Astrocyte of the cerebellum (primary cell): ENCODE results near the gene GAGE12H.
"Not testable (repeated sequence)": the region's sequence is repeated elsewhere in the genome, so short reads cannot be mapped to it uniquely, and the experiment has no call there.

Experiments
- DNase-seq: peaks from one replicate; pipeline ENCODE4 v3.0.0-alpha.2; 2011; ENCODE audit warnings: low read depth
- H3K4me3 ChIP-seq: 2 replicates; pipeline ENCODE4 v1.5.1; 2011; ENCODE audit warnings: mild to moderate bottlenecking, low read depth, low read length, moderate library complexity
- in situ Hi-C: cut with HindIII; loops from 2 replicates; pipeline ENCODE4 v1.10.0; 2017; ENCODE audit warnings: low sequenced_read_pairs

GAGE12H gene, protein sequence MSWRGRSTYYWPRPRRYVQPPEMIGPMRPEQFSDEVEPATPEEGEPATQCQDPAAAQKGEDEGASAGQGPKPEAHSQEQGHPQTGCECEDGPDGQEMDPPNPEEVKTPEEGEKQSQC

DNA sequence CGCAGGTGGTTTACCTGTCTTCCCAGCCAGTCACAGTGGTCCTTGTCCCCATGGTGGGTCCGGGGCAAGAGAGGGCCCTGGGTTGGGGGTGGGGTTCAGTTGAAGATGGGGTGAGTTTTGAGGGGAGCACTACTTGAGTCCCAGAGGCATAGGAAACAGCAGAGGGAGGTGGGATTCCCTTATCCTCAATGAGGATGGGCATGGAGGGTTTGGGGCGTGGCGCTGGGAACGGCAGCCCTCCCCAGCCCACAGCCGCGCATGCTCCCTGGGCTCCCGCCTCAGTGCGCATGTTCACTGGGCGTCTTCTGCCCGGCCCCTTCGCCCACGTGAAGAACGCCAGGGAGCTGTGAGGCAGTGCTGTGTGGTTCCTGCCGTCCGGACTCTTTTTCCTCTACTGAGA lies at the start of gene GAGE12H:
Gene GAGE12H (plus strand): TSS at position 301 of the 400 bp plus-strand sequence. CDS start 1,155 bp downstream, outside the sequence.
- DNase-seq, in situ Hi-C loops, H3K4me3 ChIP-seq: not testable (repeated sequence)

DNA sequence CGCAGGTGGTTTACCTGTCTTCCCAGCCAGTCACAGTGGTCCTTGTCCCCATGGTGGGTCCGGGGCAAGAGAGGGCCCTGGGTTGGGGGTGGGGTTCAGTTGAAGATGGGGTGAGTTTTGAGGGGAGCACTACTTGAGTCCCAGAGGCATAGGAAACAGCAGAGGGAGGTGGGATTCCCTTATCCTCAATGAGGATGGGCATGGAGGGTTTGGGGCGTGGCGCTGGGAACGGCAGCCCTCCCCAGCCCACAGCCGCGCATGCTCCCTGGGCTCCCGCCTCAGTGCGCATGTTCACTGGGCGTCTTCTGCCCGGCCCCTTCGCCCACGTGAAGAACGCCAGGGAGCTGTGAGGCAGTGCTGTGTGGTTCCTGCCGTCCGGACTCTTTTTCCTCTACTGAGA lies 47.9 kb upstream of the GAGE12H start, which contains the start of gene GAGE12C:
Gene GAGE12C (plus strand): TSS at position 301 of the 400 bp plus-strand sequence. CDS start 1,155 bp downstream, outside the sequence.
- DNase-seq, in situ Hi-C loops: not testable (repeated sequence)

DNA sequence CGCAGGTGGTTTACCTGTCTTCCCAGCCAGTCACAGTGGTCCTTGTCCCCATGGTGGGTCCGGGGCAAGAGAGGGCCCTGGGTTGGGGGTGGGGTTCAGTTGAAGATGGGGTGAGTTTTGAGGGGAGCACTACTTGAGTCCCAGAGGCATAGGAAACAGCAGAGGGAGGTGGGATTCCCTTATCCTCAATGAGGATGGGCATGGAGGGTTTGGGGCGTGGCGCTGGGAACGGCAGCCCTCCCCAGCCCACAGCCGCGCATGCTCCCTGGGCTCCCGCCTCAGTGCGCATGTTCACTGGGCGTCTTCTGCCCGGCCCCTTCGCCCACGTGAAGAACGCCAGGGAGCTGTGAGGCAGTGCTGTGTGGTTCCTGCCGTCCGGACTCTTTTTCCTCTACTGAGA lies 38.3 kb upstream of the GAGE12H start, which contains the start of gene GAGE12D:
Gene GAGE12D (plus strand): TSS at position 301 of the 400 bp plus-strand sequence. CDS start 1,155 bp downstream, outside the sequence.
- DNase-seq, H3K4me3 ChIP-seq, in situ Hi-C loops: not testable (repeated sequence)

More for the DNA sequence above, 47.9 kb upstream of the GAGE12H start, which contains the start of gene GAGE12C:
- H3K4me3 ChIP-seq: not testable (repeated sequence)

DNA sequence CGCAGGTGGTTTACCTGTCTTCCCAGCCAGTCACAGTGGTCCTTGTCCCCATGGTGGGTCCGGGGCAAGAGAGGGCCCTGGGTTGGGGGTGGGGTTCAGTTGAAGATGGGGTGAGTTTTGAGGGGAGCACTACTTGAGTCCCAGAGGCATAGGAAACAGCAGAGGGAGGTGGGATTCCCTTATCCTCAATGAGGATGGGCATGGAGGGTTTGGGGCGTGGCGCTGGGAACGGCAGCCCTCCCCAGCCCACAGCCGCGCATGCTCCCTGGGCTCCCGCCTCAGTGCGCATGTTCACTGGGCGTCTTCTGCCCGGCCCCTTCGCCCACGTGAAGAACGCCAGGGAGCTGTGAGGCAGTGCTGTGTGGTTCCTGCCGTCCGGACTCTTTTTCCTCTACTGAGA lies 28.8 kb upstream of the GAGE12H start, which contains the start of gene GAGE12E:
Gene GAGE12E (plus strand): TSS at position 301 of the 400 bp plus-strand sequence. CDS start 1,155 bp downstream, outside the sequence.
- DNase-seq, H3K4me3 ChIP-seq, in situ Hi-C loops: not testable (repeated sequence)

DNA sequence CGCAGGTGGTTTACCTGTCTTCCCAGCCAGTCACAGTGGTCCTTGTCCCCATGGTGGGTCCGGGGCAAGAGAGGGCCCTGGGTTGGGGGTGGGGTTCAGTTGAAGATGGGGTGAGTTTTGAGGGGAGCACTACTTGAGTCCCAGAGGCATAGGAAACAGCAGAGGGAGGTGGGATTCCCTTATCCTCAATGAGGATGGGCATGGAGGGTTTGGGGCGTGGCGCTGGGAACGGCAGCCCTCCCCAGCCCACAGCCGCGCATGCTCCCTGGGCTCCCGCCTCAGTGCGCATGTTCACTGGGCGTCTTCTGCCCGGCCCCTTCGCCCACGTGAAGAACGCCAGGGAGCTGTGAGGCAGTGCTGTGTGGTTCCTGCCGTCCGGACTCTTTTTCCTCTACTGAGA lies 19.2 kb upstream of the GAGE12H start, which contains the start of gene GAGE12F:
Gene GAGE12F (plus strand): TSS at position 301 of the 400 bp plus-strand sequence. CDS start 1,155 bp downstream, outside the sequence.
- H3K4me3 ChIP-seq, DNase-seq, in situ Hi-C loops: not testable (repeated sequence)

DNA sequence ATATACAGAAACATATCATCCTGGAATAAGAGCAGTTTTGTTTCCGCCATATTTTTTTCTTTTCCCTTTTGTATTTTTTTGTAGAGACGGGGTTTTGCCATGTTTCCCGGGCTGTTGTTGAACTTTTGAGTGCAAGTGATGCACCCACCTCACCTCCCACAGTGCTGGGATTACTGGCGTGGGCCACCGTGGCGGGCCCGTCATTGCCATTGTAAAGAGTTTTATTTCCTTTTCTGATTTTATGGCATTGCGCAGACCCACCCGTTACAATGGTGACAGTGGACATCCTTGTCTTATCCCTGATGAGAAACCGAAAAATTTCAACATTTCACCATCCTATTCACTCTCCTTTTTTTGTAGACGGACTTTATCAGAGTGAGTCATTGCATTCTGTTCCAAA lies 11.0 kb upstream of the GAGE12H start:
- in situ Hi-C loops, H3K4me3 ChIP-seq, DNase-seq: not testable (repeated sequence)

DNA sequence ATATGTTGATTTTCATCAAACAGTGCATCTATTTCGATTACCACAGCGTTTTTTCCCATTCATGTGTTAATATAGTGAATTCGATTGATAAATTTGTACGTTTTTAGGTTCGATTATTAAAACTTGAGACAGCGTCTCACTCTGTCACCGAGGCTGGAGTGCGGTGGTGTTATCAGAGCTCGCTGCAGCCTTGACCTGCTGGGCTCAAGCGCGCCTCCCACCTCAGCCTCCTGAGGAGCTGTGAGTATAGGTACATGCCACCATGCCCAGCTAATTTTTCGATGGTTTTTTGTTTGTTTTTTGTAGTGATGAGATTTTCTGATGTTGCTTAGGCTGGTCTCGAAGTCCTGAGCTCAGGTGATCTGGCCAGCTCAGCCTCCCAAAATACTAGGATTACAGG lies 10.6 kb upstream of the GAGE12H start:
- DNase-seq, in situ Hi-C loops: not testable (repeated sequence)

DNA sequence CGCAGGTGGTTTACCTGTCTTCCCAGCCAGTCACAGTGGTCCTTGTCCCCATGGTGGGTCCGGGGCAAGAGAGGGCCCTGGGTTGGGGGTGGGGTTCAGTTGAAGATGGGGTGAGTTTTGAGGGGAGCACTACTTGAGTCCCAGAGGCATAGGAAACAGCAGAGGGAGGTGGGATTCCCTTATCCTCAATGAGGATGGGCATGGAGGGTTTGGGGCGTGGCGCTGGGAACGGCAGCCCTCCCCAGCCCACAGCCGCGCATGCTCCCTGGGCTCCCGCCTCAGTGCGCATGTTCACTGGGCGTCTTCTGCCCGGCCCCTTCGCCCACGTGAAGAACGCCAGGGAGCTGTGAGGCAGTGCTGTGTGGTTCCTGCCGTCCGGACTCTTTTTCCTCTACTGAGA lies 9.6 kb upstream of the GAGE12H start, which contains the start of gene GAGE12G:
Gene GAGE12G (plus strand): TSS at position 301 of the 400 bp plus-strand sequence. CDS start 1,155 bp downstream, outside the sequence.
- DNase-seq, H3K4me3 ChIP-seq, in situ Hi-C loops: not testable (repeated sequence)

More for the DNA sequence above, 10.6 kb upstream of the GAGE12H start:
- not testable (repeated sequence) for H3K4me3 ChIP-seq

DNA sequence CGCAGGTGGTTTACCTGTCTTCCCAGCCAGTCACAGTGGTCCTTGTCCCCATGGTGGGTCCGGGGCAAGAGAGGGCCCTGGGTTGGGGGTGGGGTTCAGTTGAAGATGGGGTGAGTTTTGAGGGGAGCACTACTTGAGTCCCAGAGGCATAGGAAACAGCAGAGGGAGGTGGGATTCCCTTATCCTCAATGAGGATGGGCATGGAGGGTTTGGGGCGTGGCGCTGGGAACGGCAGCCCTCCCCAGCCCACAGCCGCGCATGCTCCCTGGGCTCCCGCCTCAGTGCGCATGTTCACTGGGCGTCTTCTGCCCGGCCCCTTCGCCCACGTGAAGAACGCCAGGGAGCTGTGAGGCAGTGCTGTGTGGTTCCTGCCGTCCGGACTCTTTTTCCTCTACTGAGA lies 9.4 kb downstream of the GAGE12H start, which contains the start of gene GAGE2A:
Gene GAGE2A (plus strand): TSS at position 301 of the 400 bp plus-strand sequence. CDS start 1,155 bp downstream, outside the sequence.
- DNase-seq, in situ Hi-C loops, H3K4me3 ChIP-seq: not testable (repeated sequence)

DNA sequence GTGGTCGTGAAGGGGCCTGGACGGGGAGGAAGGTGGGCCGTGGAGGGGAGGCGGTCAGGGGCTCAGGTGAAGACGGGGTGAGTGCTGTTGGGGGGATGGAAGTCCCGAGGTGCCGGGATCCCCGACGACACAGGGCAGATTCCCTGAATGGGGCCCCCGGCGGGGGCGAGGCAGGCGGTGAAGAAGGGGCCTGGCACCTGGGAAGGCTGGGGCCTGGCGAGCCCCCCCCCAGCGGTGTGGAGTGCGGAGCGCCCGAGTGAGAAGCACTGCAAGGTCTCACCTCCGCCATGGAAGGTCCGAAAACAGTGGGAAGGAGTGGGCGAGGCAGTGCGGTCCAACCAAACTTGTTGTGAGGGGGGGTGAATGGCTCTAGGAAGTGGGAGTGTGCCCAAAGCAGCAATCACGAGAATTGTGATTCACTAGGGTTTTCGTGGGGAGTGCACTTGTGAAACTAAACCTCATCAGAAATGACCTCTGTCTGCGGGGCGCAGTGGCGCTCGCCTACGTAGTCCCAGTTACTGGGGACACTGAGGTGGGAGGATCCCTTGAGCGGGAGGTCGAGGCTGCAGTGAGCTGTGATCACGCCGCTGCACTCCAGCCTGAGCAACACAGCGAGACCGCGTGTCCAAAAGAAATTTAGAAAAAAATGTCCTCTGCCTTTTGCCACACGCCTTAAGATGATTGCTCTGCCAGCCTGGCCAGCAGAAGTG lies 10.2 kb downstream of the GAGE12H start:
- DNase-seq, in situ Hi-C loops, H3K4me3 ChIP-seq: not testable (repeated sequence)

DNA sequence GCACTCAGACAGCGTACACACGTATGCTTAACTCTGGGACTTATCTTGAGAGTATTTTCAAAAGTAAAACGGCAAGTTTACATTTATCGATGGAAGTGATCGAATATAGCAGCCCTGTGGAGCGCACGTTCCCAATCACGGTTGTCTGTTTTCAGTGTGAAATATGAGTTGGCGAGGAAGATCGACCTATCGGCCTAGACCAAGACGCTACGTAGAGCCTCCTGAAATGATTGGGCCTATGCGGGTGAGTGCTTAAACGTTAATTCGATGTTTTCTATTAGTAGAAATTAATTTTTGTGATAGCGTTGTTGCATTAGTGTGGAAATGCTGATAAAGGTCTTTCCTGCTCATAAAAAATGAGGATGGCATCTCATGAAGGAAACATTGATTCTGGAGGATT lies 10.7 kb downstream of the GAGE12H start:
- in situ Hi-C loops, DNase-seq: not testable (repeated sequence)

DNA sequence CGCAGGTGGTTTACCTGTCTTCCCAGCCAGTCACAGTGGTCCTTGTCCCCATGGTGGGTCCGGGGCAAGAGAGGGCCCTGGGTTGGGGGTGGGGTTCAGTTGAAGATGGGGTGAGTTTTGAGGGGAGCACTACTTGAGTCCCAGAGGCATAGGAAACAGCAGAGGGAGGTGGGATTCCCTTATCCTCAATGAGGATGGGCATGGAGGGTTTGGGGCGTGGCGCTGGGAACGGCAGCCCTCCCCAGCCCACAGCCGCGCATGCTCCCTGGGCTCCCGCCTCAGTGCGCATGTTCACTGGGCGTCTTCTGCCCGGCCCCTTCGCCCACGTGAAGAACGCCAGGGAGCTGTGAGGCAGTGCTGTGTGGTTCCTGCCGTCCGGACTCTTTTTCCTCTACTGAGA lies 19.0 kb downstream of the GAGE12H start, which contains the start of gene GAGE1:
Gene GAGE1 (plus strand): TSS at position 301 of the 400 bp plus-strand sequence. CDS start 1,155 bp downstream, outside the sequence.
- H3K4me3 ChIP-seq, DNase-seq, in situ Hi-C loops: not testable (repeated sequence)

More for the DNA sequence above, 10.7 kb downstream of the GAGE12H start:
- not testable (repeated sequence) for H3K4me3 ChIP-seq
